CD4-positive, alpha-beta T cell (primary cell): Measurements from ENCODE around the gene SPTBN1. TPM values are rescaled to one million over a fixed set of nuclear protein-coding genes. Genes with fewer than 3 reads are reported as not detected.

Source experiments
- ATAC-seq: fragments of 200-7000 bp; cut with Tn5 transposase; one replicate; pipeline ENCODE4 v1.10.0; 2022; ENCODE audit warnings: mild to moderate bottlenecking; ENCODE audit not compliant: poor library complexity
- CTCF ChIA-PET: fragments of 350-600 bp; sonication (Branson Sonifier 250); formaldehyde crosslinking; loops from one replicate; lab custom pipeline; 2021; ENCODE audit warnings: antibody characterized with exemption, inconsistent platforms; lab: Charles Lee
- POLR2A ChIA-PET: fragments of 350-600 bp; sonication (Branson Sonifier 250); formaldehyde crosslinking; loops from one replicate; lab custom pipeline; 2021; ENCODE audit warnings: antibody characterized with exemption, inconsistent platforms; lab: Charles Lee
- DNase-seq, 14 experiments: peaks; one replicate each; pipeline ENCODE4 v3.0.0-alpha.2; 2013 to 2020; ENCODE audit warnings: mixed read lengths in 2 of 14
- H3K27ac ChIP-seq, 2 donors: one replicate each; pipeline versions ENCODE4 v1.5.1 to v1.7.0; 2013; ENCODE audit warnings: low read length in 2 of 2, low read depth in 1 of 2, mild to moderate bottlenecking in 1 of 2
- H3K27me3 ChIP-seq, 2 experiments: 1 replicate in 1 of 2; 2 replicates in 1 of 2; pipeline versions ENCODE4 v1.6.1 to v1.7.0; 2013; ENCODE audit warnings: low read length in 2 of 2, control low read depth in 1 of 2, mild to moderate bottlenecking in 1 of 2, moderate library complexity in 1 of 2; ENCODE audit not compliant: insufficient read depth in 2 of 2, control insufficient read depth in 1 of 2
- H3K36me3 ChIP-seq: one replicate; pipeline ENCODE4 v1.6.1; 2013; ENCODE audit warnings: low read length, control low read depth; ENCODE audit not compliant: insufficient read depth
- H3K4me1 ChIP-seq: one replicate; pipeline ENCODE4 v1.6.1; 2013; ENCODE audit warnings: low read length, control low read depth; ENCODE audit not compliant: insufficient read depth
- H3K4me3 ChIP-seq: one replicate; pipeline ENCODE4 v1.5.1; 2013; ENCODE audit warnings: mild to moderate bottlenecking, low read length, moderate library complexity
- H3K9me3 ChIP-seq, 2 experiments: 1 replicate in 1 of 2; 2 replicates in 1 of 2; pipeline versions ENCODE4 v1.6.1 to v1.7.0; 2013; ENCODE audit warnings: low read length in 2 of 2, mild to moderate bottlenecking in 2 of 2, control low read depth in 1 of 2, moderate library complexity in 1 of 2; ENCODE audit not compliant: control insufficient read depth in 1 of 2, insufficient read depth in 1 of 2
- H3K27ac Mint-ChIP-seq: one replicate; pipeline ENCODE4 v1.8.0; 2020; ENCODE audit warnings: mixed read lengths
- H3K27me3 Mint-ChIP-seq: one replicate; pipeline ENCODE4 v1.8.0; 2021; ENCODE audit warnings: mixed read lengths
- H3K36me3 Mint-ChIP-seq: one replicate; pipeline ENCODE4 v1.8.0; 2021; ENCODE audit warnings: low read depth, mixed read lengths
- H3K4me1 Mint-ChIP-seq: one replicate; pipeline ENCODE4 v1.8.0; 2021; ENCODE audit warnings: low read depth, mixed read lengths
- H3K4me3 Mint-ChIP-seq: one replicate; pipeline ENCODE4 v1.8.0; 2020; ENCODE audit warnings: mild to moderate bottlenecking, mixed read lengths
- H3K9me3 Mint-ChIP-seq: one replicate; pipeline ENCODE4 v1.8.0; 2020; ENCODE audit warnings: mixed read lengths
- intact Hi-C, 2 experiments: fragments of 100-400 bp; cut with DNase I in 1 of 2; cut with micrococcal nuclease in 1 of 2; formaldehyde crosslinking; loops; one replicate each; pipeline versions ENCODE4 v1.15.1 to v1.9.0; 2023 to 2025; cut with DNase I, micrococcal nuclease
- total RNA-seq, 174 experiments: library from RNA in 2 of 174; stranded (reverse) in 2 of 174; gene quantifications; one replicate each; pipeline ENCODE4 v1.2.3 and lab custom pipeline; 2021 to 2026
- TF ChIP-seq, protein P1 (sequence below): fragments of 200-600 bp; IDR thresholded peaks from one replicate; pipeline ENCODE4 v1.8.0; 2022; ENCODE audit warnings: antibody characterized with exemption, mild to moderate bottlenecking

Gene SPTBN1
- total RNA-seq, 2 experiments from 2014 or later: 156 to 166 TPM

DNA sequence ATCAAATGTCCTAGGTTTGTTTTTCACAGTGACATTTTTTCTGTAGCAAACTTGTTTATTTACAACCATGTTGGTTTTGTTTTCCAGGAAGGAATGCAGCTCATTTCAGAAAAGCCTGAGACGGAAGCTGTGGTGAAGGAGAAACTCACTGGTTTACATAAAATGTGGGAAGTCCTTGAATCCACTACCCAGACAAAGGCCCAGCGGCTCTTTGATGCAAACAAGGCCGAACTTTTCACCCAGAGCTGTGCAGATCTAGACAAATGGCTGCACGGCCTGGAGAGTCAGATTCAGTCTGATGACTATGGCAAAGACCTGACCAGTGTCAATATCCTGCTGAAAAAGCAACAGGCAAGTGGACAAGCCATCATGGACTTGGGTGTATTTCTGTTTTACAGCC is 188.1 kb downstream of the SPTBN1 start:
- Histone ChIP-seq H3K27ac (no peak overlapping the region), H3K9me3 (no peaks in the 10 kb centered on the region), H3K27me3 (no peaks in the 10 kb centered on the region), H3K4me1 (no peaks in the 10 kb centered on the region), H3K4me3 (no peak overlapping the region), H3K36me3 (peaks cover 97% of the 10 kb centered on the region)
- no peak for ATAC-seq
- H3K4me3 Mint-ChIP-seq: no peak overlapping the region
- TF ChIP-seq, protein P1, sequence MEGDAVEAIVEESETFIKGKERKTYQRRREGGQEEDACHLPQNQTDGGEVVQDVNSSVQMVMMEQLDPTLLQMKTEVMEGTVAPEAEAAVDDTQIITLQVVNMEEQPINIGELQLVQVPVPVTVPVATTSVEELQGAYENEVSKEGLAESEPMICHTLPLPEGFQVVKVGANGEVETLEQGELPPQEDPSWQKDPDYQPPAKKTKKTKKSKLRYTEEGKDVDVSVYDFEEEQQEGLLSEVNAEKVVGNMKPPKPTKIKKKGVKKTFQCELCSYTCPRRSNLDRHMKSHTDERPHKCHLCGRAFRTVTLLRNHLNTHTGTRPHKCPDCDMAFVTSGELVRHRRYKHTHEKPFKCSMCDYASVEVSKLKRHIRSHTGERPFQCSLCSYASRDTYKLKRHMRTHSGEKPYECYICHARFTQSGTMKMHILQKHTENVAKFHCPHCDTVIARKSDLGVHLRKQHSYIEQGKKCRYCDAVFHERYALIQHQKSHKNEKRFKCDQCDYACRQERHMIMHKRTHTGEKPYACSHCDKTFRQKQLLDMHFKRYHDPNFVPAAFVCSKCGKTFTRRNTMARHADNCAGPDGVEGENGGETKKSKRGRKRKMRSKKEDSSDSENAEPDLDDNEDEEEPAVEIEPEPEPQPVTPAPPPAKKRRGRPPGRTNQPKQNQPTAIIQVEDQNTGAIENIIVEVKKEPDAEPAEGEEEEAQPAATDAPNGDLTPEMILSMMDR: no peak
- peak overlapping the region; percentile 8 for H3K27ac Mint-ChIP-seq
- DNase-seq: no peak
- H3K4me1 Mint-ChIP-seq: peaks cover 14% of the 10 kb centered on the region
- ChIA-PET POLR2A (no interaction called here), CTCF (no interaction called here)
- peaks cover 96% of the 10 kb centered on the region for H3K36me3 Mint-ChIP-seq
- no peaks in the 10 kb centered on the region for H3K27me3 Mint-ChIP-seq
- intact Hi-C loops: loop anchor here in 1 of 2 experiments (5.0 kb wide), 1 partner anchor 122 kb away; no protein-coding TSS in a partner anchor
- H3K9me3 Mint-ChIP-seq: no peaks in the 10 kb centered on the region

DNA sequence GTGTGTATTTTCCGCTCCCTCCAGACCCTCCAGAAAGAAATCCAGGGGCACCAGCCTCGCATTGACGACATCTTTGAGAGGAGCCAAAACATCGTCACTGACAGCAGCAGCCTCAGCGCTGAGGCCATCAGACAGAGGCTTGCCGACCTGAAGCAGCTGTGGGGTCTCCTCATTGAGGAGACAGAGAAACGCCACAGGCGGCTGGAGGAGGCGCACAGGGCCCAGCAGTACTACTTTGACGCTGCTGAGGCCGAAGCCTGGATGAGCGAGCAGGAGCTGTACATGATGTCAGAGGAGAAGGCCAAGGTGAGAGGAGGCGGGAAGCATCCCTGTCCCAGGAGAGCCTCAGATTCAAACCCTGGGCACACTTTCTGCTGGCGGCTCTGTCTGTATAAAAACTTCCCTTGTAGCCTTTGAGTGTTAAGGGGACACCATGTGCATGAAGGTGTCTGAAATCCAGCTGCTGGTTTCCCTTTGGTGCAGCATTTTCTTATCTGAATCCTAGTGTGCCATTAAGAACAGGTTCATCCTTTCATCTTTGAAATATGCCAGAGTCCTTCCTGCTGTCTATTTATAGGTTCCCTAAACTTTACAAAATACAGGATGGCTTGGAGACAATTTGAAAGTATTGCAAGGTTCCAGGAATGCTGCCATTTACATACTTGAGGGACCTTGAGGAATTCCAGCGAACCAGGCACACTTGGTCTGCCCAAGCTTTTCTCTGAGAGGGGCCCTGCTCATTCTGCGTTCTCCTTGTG is 190.2 kb downstream of the SPTBN1 start:
- no peaks in the 10 kb centered on the region for H3K27me3 Mint-ChIP-seq
- no peaks in the 10 kb centered on the region for H3K9me3 Mint-ChIP-seq
- no peaks in the 10 kb centered on the region for H3K4me1 ChIP-seq
- H3K4me1 Mint-ChIP-seq: peaks cover 6% of the 10 kb centered on the region
- H3K4me3 Mint-ChIP-seq: no peak overlapping the region
- peaks cover 99% of the 10 kb centered on the region for H3K36me3 ChIP-seq
- DNase-seq (no peak), ATAC-seq (no peak)
- H3K27ac Mint-ChIP-seq: no peak overlapping the region
- H3K4me3 ChIP-seq: no peak overlapping the region
- POLR2A ChIA-PET: no interaction called here
- peaks cover 98% of the 10 kb centered on the region for H3K36me3 Mint-ChIP-seq
- H3K9me3 ChIP-seq: no peaks in the 10 kb centered on the region
- intact Hi-C loops: no loop called here
- no peak overlapping the region for H3K27ac ChIP-seq
- TF ChIP-seq, protein P1: no peak
- H3K27me3 ChIP-seq: no peaks in the 10 kb centered on the region
- CTCF ChIA-PET: no interaction called here

DNA sequence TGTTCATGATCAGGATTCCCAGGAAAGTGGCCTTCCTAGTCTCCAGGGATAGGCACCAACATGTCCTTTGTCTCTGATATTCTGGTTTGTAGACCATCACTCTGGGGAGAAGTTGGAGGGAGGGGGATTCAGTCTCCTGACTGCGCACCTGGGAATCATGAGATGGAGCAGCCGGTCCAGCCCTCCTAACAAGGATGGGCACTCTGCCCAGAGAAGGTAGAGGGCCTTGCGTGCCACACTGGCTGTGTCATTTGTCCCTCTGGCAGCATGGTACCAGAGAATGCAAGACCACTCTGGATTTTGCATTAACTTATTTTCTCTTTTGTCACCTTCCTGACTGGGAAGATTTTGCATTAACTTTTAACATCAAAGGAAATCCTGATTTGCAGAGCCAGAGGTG is 192.1 kb downstream of the SPTBN1 start:
- Mint-ChIP-seq H3K4me3 (no peak overlapping the region), H3K27ac (peak overlapping the region; percentile 39), H3K4me1 (no peaks in the 10 kb centered on the region), H3K9me3 (no peaks in the 10 kb centered on the region), H3K36me3 (peaks cover 100% of the 10 kb centered on the region), H3K27me3 (no peaks in the 10 kb centered on the region)
- H3K4me1 ChIP-seq: no peaks in the 10 kb centered on the region
- no peak overlapping the region for H3K27ac ChIP-seq
- intact Hi-C loops: no loop called here
- DNase-seq (no peak), ATAC-seq (no peak)
- no peaks in the 10 kb centered on the region for H3K27me3 ChIP-seq
- POLR2A ChIA-PET: no interaction called here
- TF ChIP-seq, protein P1: no peak
- CTCF ChIA-PET: no interaction called here
- H3K36me3 ChIP-seq: peaks cover 100% of the 10 kb centered on the region
- H3K9me3 ChIP-seq: no peaks in the 10 kb centered on the region
- no peak overlapping the region for H3K4me3 ChIP-seq
